SK-N-MC (cell line): ENCODE data around the gene SCLY.
"Not testable (repeated sequence)": the region's sequence is repeated elsewhere in the genome, so short reads cannot be mapped to it uniquely, and the experiment has no call there.

Experiments
- DNase-seq: peaks from one replicate; pipeline ENCODE4 v3.0.0-alpha.2; 2011; ENCODE audit warnings: low read depth, low spot score
- H3K27ac ChIP-seq: fragments of 200-600 bp; sonication (generic); 2 replicates; pipeline ENCODE4 v1.5.1; 2016; ENCODE audit warnings: mixed run types
- H3K36me3 ChIP-seq: fragments of 200-600 bp; sonication (generic); 2 replicates; pipeline ENCODE4 v1.6.1; 2017; ENCODE audit warnings: antibody characterized with exemption, low read length, mixed read lengths; ENCODE audit not compliant: insufficient read depth
- H3K4me3 ChIP-seq: fragments of 200-600 bp; sonication (generic); 2 replicates; pipeline ENCODE4 v1.5.1; 2016
- H3K9ac ChIP-seq: fragments of 200-600 bp; sonication (generic); 2 replicates; pipeline ENCODE4 v1.8.0; 2017; ENCODE audit warnings: mixed run types, mixed read lengths; ENCODE audit not compliant: insufficient read length
- H3K9me3 ChIP-seq: fragments of 200-600 bp; sonication (generic); 2 replicates; pipeline ENCODE4 v1.6.1; 2017; ENCODE audit warnings: low read depth, mild to moderate bottlenecking, antibody characterized with exemption, low read length, moderate library complexity, mixed read lengths
- EZH2 ChIP-seq: fragments of 200-600 bp; sonication (generic); IDR thresholded peaks from one replicate; pipeline ENCODE4 v1.6.1; 2017; ENCODE audit warnings: antibody characterized with exemption
- FOXP2 ChIP-seq: optimal IDR thresholded peaks from 2 replicates; pipeline ENCODE3; 2011; ENCODE audit warnings: mild to moderate bottlenecking, moderate library complexity; ENCODE audit not compliant: insufficient read depth; ENCODE audit errors: extremely low read length, control extremely low read depth
- POLR2AphosphoS5 ChIP-seq: IDR thresholded peaks from 2 replicates; pipeline ENCODE4 v1.6.1; 2012; ENCODE audit warnings: mild to moderate bottlenecking, low read depth, low read length, borderline replicate concordance

Gene SCLY

GRCh38 chr2:238063414-238064189 lies 2.8 kb downstream of the SCLY start:
- no peaks in the 10 kb centered on the region for H3K9me3 ChIP-seq
- H3K36me3 ChIP-seq: peaks cover 46% of the 10 kb centered on the region
- no peak overlapping the region for H3K27ac ChIP-seq
- H3K9ac ChIP-seq: no peak overlapping the region
- no peak overlapping the region for H3K4me3 ChIP-seq
- TF ChIP-seq FOXP2 (no peak), POLR2AphosphoS5 (no peak), EZH2 (no peak)
- DNase-seq: no peak

- Histone ChIP-seq H3K27ac (no peak overlapping the region), H3K9me3 (no peaks in the 10 kb centered on the region), H3K4me3 (no peak overlapping the region), H3K36me3 (peaks cover 53% of the 10 kb centered on the region), H3K9ac (no peak overlapping the region)
- no peak for DNase-seq
- TF ChIP-seq FOXP2 (no peak), POLR2AphosphoS5 (no peak), EZH2 (no peak)
These were observed 3.6 kb downstream of the SCLY start for GRCh38 chr2:238064376-238064775.

- no peak overlapping the region for H3K27ac ChIP-seq
- H3K9ac ChIP-seq: no peak overlapping the region
- no peak for DNase-seq
- no peak overlapping the region for H3K4me3 ChIP-seq
- TF ChIP-seq FOXP2: no peak
- TF ChIP-seq POLR2AphosphoS5: no peak
- TF ChIP-seq EZH2: no peak
- no peaks in the 10 kb centered on the region for H3K9me3 ChIP-seq
- peaks cover 62% of the 10 kb centered on the region for H3K36me3 ChIP-seq
These were observed 4.5 kb downstream of the SCLY start for GRCh38 chr2:238065071-238065846.

- TF ChIP-seq POLR2AphosphoS5 (no peak), EZH2 (no peak), FOXP2 (no peak)
These were observed 5.4 kb downstream of the SCLY start for GRCh38 chr2:238066218-238066617.

GRCh38 chr2:238066718-238067117 lies 5.9 kb downstream of the SCLY start:
- peaks cover 76% of the 10 kb centered on the region for H3K36me3 ChIP-seq
- not testable (repeated sequence) for H3K4me3 ChIP-seq, H3K9me3 ChIP-seq, H3K9ac ChIP-seq, DNase-seq, H3K27ac ChIP-seq

More at GRCh38 chr2:238066218-238066617, 5.4 kb downstream of the SCLY start:
- H3K27ac ChIP-seq: no peak overlapping the region
- H3K9me3 ChIP-seq: no peaks in the 10 kb centered on the region
- no peak for DNase-seq
- H3K9ac ChIP-seq: no peak overlapping the region
- no peak overlapping the region for H3K4me3 ChIP-seq
- peaks cover 71% of the 10 kb centered on the region for H3K36me3 ChIP-seq

- 0 out of 2 replicates have a peak, but pooled peaks cover 7% of the 10 kb centered on the region for H3K9me3 ChIP-seq
- H3K4me3 ChIP-seq: no peak overlapping the region
- TF ChIP-seq POLR2AphosphoS5 (no peak), EZH2 (no peak), FOXP2 (no peak)
- peaks cover 88% of the 10 kb centered on the region for H3K36me3 ChIP-seq
- no peak overlapping the region for H3K9ac ChIP-seq
- DNase-seq: no peak
- no peak overlapping the region for H3K27ac ChIP-seq
These were observed 7.1 kb downstream of the SCLY start for GRCh38 chr2:238067939-238068338.

GRCh38 chr2:238069021-238069709 lies 8.4 kb downstream of the SCLY start:
- no peak overlapping the region for H3K4me3 ChIP-seq
- TF ChIP-seq FOXP2 (no peak), POLR2AphosphoS5 (no peak), EZH2 (no peak)
- H3K27ac ChIP-seq: no peak overlapping the region
- H3K36me3 ChIP-seq: peaks cover 95% of the 10 kb centered on the region
- DNase-seq: no peak
- 0 out of 2 replicates have a peak, but pooled peaks cover 9% of the 10 kb centered on the region for H3K9me3 ChIP-seq
- H3K9ac ChIP-seq: no peak overlapping the region

GRCh38 chr2:238069877-238070276 lies 9.1 kb downstream of the SCLY start:
- Histone ChIP-seq H3K9me3 (0 out of 2 replicates have a peak, but pooled peaks cover 9% of the 10 kb centered on the region), H3K4me3 (no peak overlapping the region), H3K36me3 (peaks cover 96% of the 10 kb centered on the region), H3K27ac (no peak overlapping the region), H3K9ac (no peak overlapping the region)
- DNase-seq: no peak
- TF ChIP-seq POLR2AphosphoS5 (no peak), EZH2 (no peak), FOXP2 (no peak)
